ENCODE results near the gene FANCC.
A peak's percentile ranks its signal among the peaks of the same experiment; 100 is the strongest.
"Not testable (repeated sequence)": the region's sequence is repeated elsewhere in the genome, so short reads cannot be mapped to it uniquely, and the experiment has no call there.

The FANCC gene

DNA sequence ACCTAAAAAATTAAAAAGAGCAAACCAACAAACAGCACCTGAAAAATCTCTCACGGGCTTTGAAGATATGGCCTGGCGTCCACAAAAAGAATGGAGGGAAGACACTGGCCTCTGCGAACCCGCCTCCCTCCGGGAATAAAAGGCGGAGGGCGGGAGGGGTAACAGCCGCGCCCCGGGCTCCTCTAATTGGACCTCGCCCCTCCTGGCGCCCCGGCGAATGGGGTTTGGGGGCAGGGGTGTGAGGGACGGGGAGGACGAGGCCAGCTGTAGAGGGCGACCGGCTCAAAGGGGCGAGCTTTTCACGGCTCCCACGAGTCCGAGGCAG is 753 bp downstream of the FANCC start:
- Histone ChIP-seq H3K4me1 (ENCODE audit: insufficient read depth, low read length) (peaks cover 15% of the 10 kb centered on the region), H3K27me3 (ENCODE audit: insufficient read depth, low read length) (no peaks in the 10 kb centered on the region), H2AFZ (ENCODE audit: low read depth, low read length) (peak overlapping the region; percentile 52), H3K36me3 (ENCODE audit: insufficient read depth, low read length) (no peaks in the 10 kb centered on the region), H3K9me3 (ENCODE audit: low read length) (no peaks in the 10 kb centered on the region), H3K4me3 (ENCODE audit: low read length) (peak overlapping the region; percentile 77)

DNA sequence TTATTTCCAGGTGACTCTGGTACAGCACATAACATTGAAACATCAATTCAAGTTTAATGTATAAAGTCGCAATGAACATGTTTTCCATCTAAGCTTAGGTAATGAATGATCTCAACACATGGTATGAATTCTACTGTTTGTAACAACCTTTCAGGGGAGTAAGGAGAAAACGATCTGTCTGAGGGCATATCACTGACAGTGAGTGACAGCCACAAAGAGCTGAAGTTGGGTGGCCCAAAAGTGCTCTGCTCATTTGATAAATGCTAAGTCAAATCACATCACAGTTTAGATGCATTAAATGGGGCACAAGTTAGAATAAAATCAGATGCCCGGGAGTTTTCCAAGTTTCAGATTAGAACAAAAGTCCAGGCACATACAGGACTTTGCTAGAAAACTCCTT is 1.2 kb downstream of the FANCC start:
- Histone ChIP-seq H3K4me1 (ENCODE audit: insufficient read depth, low read length) (peaks cover 15% of the 10 kb centered on the region), H3K9me3 (ENCODE audit: low read length) (no peaks in the 10 kb centered on the region), H3K4me3 (ENCODE audit: low read length) (peak overlapping the region; percentile 77), H2AFZ (ENCODE audit: low read depth, low read length) (peak overlapping the region; percentile 52), H3K36me3 (ENCODE audit: insufficient read depth, low read length) (no peaks in the 10 kb centered on the region), H3K27me3 (ENCODE audit: insufficient read depth, low read length) (no peaks in the 10 kb centered on the region)

- H3K4me3 ChIP-seq (ENCODE audit: low read length), result peak overlapping the region; percentile 77
- H3K36me3 ChIP-seq (ENCODE audit: insufficient read depth, low read length), result no peaks in the 10 kb centered on the region
- H3K9me3 ChIP-seq (ENCODE audit: low read length), result no peaks in the 10 kb centered on the region
- no peaks in the 10 kb centered on the region for H3K27me3 ChIP-seq (ENCODE audit: insufficient read depth, low read length)
- peaks cover 15% of the 10 kb centered on the region for H3K4me1 ChIP-seq (ENCODE audit: insufficient read depth, low read length)
- H2AFZ ChIP-seq (ENCODE audit: low read depth, low read length), result no peak overlapping the region
Observed at GRCh38 chr9:95315108-95315746, 2.3 kb downstream of the FANCC start.

DNA sequence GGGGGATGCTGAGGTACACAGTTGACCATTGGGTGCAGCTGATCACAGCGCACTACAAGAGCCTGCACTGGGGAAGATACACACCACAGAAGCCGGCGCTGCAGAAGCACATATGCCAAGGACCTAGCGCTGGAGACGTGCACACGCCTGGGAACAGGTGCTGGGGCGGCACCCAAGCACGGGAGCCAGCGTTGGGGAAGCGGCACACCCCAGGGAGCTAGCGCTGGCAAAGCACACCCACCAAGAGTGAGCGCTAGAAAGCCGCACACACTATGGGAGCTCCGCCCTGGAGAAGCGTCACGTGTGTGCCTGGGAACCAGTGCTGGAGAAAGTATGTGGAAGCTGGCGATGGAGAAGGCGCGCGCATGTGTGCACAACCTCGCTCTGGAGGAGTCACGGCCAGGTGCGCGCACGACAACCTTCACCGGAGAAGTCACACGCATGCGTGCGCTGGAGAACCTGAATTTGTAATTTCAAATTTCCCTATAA is 4.5 kb downstream of the FANCC start:
- H3K36me3 ChIP-seq (ENCODE audit: insufficient read depth, low read length), result no peaks in the 10 kb centered on the region
- peaks cover 15% of the 10 kb centered on the region for H3K4me1 ChIP-seq (ENCODE audit: insufficient read depth, low read length)
- H3K4me3 ChIP-seq (ENCODE audit: low read length), result no peak overlapping the region
- H2AFZ ChIP-seq (ENCODE audit: low read depth, low read length), result no peak overlapping the region
- no peaks in the 10 kb centered on the region for H3K9me3 ChIP-seq (ENCODE audit: low read length)
- no peaks in the 10 kb centered on the region for H3K27me3 ChIP-seq (ENCODE audit: insufficient read depth, low read length)

DNA sequence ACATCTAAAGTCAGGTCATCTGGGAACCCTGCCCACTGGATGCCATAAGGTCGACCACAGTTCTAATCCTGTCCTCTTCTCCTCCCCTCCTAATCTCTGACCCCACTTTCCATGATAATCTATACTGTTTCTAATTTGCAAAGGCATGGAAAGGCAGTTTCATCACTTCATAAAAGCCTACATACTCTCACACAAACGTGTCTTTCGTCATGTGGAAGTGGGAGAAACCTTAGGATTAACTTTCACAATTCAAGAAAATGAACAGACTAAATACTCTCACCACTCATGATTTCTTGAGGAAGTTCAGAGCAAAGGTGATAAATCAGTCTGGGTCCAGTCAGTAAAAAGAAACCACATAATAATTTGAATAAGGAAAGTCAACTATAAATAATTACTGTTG is 5.5 kb downstream of the FANCC start:
- H3K4me3 ChIP-seq (ENCODE audit: low read length), result no peak overlapping the region
- H2AFZ ChIP-seq (ENCODE audit: low read depth, low read length), result no peak overlapping the region
- H3K9me3 ChIP-seq (ENCODE audit: low read length), result no peaks in the 10 kb centered on the region
- no peaks in the 10 kb centered on the region for H3K27me3 ChIP-seq (ENCODE audit: insufficient read depth, low read length)
- peaks cover 15% of the 10 kb centered on the region for H3K4me1 ChIP-seq (ENCODE audit: insufficient read depth, low read length)
- no peaks in the 10 kb centered on the region for H3K36me3 ChIP-seq (ENCODE audit: insufficient read depth, low read length)

- no peak overlapping the region for H2AFZ ChIP-seq (ENCODE audit: low read depth, low read length)
- H3K27me3 ChIP-seq (ENCODE audit: insufficient read depth, low read length), result no peaks in the 10 kb centered on the region
- no peaks in the 10 kb centered on the region for H3K9me3 ChIP-seq (ENCODE audit: low read length)
- peaks cover 17% of the 10 kb centered on the region for H3K4me1 ChIP-seq (ENCODE audit: insufficient read depth, low read length)
- H3K4me3 ChIP-seq (ENCODE audit: low read length), result no peak overlapping the region
- no peaks in the 10 kb centered on the region for H3K36me3 ChIP-seq (ENCODE audit: insufficient read depth, low read length)
Observed at GRCh38 chr9:95307538-95307937, 10.0 kb downstream of the FANCC start.

GRCh38 chr9:95306819-95307218 is 10.7 kb downstream of the FANCC start:
- no peak overlapping the region for H3K4me3 ChIP-seq (ENCODE audit: low read length)
- H2AFZ ChIP-seq (ENCODE audit: low read depth, low read length), result no peak overlapping the region
- peaks cover 17% of the 10 kb centered on the region for H3K4me1 ChIP-seq (ENCODE audit: insufficient read depth, low read length)
- H3K36me3 ChIP-seq (ENCODE audit: insufficient read depth, low read length), result no peaks in the 10 kb centered on the region
- H3K9me3 ChIP-seq (ENCODE audit: low read length), result no peaks in the 10 kb centered on the region
- H3K27me3 ChIP-seq (ENCODE audit: insufficient read depth, low read length), result no peaks in the 10 kb centered on the region

- H3K36me3 ChIP-seq (ENCODE audit: insufficient read depth, low read length), result no peaks in the 10 kb centered on the region
- H3K4me1 ChIP-seq (ENCODE audit: insufficient read depth, low read length), result peaks cover 17% of the 10 kb centered on the region
- H3K9me3 ChIP-seq (ENCODE audit: low read length), result no peaks in the 10 kb centered on the region
Observed at GRCh38 chr9:95305770-95306492, 11.6 kb downstream of the FANCC start.

GRCh38 chr9:95302479-95302878 is 15.0 kb downstream of the FANCC start:
- H3K9me3 ChIP-seq (ENCODE audit: low read length), result no peaks in the 10 kb centered on the region
- peaks cover 17% of the 10 kb centered on the region for H3K4me1 ChIP-seq (ENCODE audit: insufficient read depth, low read length)
- H3K27me3 ChIP-seq (ENCODE audit: insufficient read depth, low read length), result no peaks in the 10 kb centered on the region
- no peak overlapping the region for H2AFZ ChIP-seq (ENCODE audit: low read depth, low read length)
- H3K4me3 ChIP-seq (ENCODE audit: low read length), result no peak overlapping the region
- H3K36me3 ChIP-seq (ENCODE audit: insufficient read depth, low read length), result no peaks in the 10 kb centered on the region

More at GRCh38 chr9:95305770-95306492, 11.6 kb downstream of the FANCC start:
- no peak overlapping the region for H3K4me3 ChIP-seq (ENCODE audit: low read length)
- no peaks in the 10 kb centered on the region for H3K27me3 ChIP-seq (ENCODE audit: insufficient read depth, low read length)
- H2AFZ ChIP-seq (ENCODE audit: low read depth, low read length), result peak overlapping the region; percentile 13

DNA sequence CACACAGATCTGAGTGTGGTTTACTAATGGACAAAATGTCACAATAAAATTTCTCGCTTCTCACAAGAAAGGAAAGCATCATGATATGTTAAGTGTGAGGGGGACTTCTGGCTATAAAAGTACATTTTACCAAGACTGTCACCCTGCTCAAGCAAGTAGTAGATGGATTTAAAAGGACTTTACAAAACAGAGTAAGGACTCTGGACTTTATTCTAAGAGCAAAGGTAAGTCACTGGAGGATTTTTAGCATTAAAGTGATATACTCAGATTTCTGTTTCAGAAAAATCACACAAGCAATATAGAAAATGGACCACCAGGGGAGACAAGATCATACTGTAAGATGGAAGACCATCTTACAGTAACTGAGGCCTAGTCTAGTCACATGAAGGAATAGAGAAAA is 19.7 kb downstream of the FANCC start:
- Histone ChIP-seq H3K4me3 (ENCODE audit: low read length) (no peak overlapping the region), H3K4me1 (ENCODE audit: insufficient read depth, low read length) (peaks cover 2% of the 10 kb centered on the region), H2AFZ (ENCODE audit: low read depth, low read length) (no peak overlapping the region), H3K27me3 (ENCODE audit: insufficient read depth, low read length) (no peaks in the 10 kb centered on the region), H3K36me3 (ENCODE audit: insufficient read depth, low read length) (no peaks in the 10 kb centered on the region), H3K9me3 (ENCODE audit: low read length) (peaks cover under 1% of the 10 kb centered on the region)

- Histone ChIP-seq H3K36me3 (ENCODE audit: insufficient read depth, low read length) (no peaks in the 10 kb centered on the region), H3K4me3 (ENCODE audit: low read length) (no peak overlapping the region), H3K9me3 (ENCODE audit: low read length) (peaks cover 5% of the 10 kb centered on the region), H3K4me1 (ENCODE audit: insufficient read depth, low read length) (peaks cover 2% of the 10 kb centered on the region), H3K27me3 (ENCODE audit: insufficient read depth, low read length) (no peaks in the 10 kb centered on the region), H2AFZ (ENCODE audit: low read depth, low read length) (no peak overlapping the region)
Observed at GRCh38 chr9:95297316-95297715, 20.2 kb downstream of the FANCC start.

DNA sequence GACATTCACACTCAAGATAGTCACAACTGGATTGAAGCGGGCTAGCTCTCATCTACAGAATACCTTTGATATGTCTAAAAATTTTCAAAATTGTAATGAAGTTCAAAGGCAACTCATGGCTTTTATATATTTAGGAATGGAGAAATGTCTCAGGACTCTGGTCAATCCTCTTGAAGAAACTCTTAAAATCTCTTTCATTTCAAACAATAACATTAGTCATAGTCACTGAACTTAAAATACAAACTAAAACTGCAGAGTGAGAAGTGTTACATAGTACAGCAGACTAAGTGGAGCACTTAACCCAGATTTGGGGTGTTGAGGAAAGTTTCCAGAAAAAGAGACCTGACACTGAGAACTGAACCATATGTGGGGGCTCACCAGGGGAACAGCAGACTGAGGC is 20.7 kb downstream of the FANCC start:
- H3K27me3 ChIP-seq (ENCODE audit: insufficient read depth, low read length), result no peaks in the 10 kb centered on the region
- no peaks in the 10 kb centered on the region for H3K36me3 ChIP-seq (ENCODE audit: insufficient read depth, low read length)
- no peak overlapping the region for H2AFZ ChIP-seq (ENCODE audit: low read depth, low read length)
- H3K9me3 ChIP-seq (ENCODE audit: low read length), result peaks cover 7% of the 10 kb centered on the region
- H3K4me1 ChIP-seq (ENCODE audit: insufficient read depth, low read length), result peaks cover 2% of the 10 kb centered on the region
- no peak overlapping the region for H3K4me3 ChIP-seq (ENCODE audit: low read length)

- H3K9me3 ChIP-seq (ENCODE audit: low read length), result peaks cover 10% of the 10 kb centered on the region
- not testable (repeated sequence) for H3K36me3 ChIP-seq (ENCODE audit: insufficient read depth, low read length); H3K4me3 ChIP-seq (ENCODE audit: low read length); H3K27me3 ChIP-seq (ENCODE audit: insufficient read depth, low read length); H3K4me1 ChIP-seq (ENCODE audit: insufficient read depth, low read length); H2AFZ ChIP-seq (ENCODE audit: low read depth, low read length)
Observed at GRCh38 chr9:95293296-95293695, 24.2 kb downstream of the FANCC start.
